Keratinocyte (primary cell): ENCODE data around the gene PLEKHH1. TPM values are rescaled to one million over a fixed set of nuclear protein-coding genes. Genes with fewer than 3 reads are reported as not detected.

Source experiments
- DNase-seq: peaks from one replicate; pipeline ENCODE4 v3.0.0-alpha.2; 2011; ENCODE audit warnings: low read depth, missing footprints, low spot score
- FAIRE-seq: peaks from 2 replicates; lab custom pipeline; 2011; peaks lifted over from hg19 to GRCh38; lab: Jason Lieb, UNC
- H2AFZ ChIP-seq: 2 replicates; pipeline ENCODE4 v1.6.0; 2012; ENCODE audit warnings: low read length, control low read depth, inconsistent platforms; ENCODE audit not compliant: control insufficient read depth
- H3K27ac ChIP-seq: 2 replicates; pipeline ENCODE4 v1.5.1; 2011; ENCODE audit warnings: low read length; ENCODE audit not compliant: control insufficient read depth, insufficient read depth
- H3K27me3 ChIP-seq: 3 replicates; pipeline ENCODE4 v1.6.0; 2011; ENCODE audit warnings: low read length; ENCODE audit not compliant: control insufficient read depth, insufficient read depth; ENCODE audit errors: extremely low read depth
- H3K36me3 ChIP-seq, 2 experiments: 2 replicates in 1 of 2; 3 replicates in 1 of 2; pipeline ENCODE4 v1.5.1; 2011; ENCODE audit warnings: low read length in 2 of 2, mild to moderate bottlenecking in 1 of 2; ENCODE audit not compliant: control insufficient read depth in 2 of 2, insufficient read depth in 2 of 2; ENCODE audit errors: extremely low read depth in 1 of 2
- H3K4me1 ChIP-seq: 3 replicates; pipeline ENCODE4 v1.5.1; 2011; ENCODE audit warnings: low read length; ENCODE audit not compliant: control insufficient read depth, insufficient read depth; ENCODE audit errors: extremely low read depth
- H3K4me2 ChIP-seq: 3 replicates; pipeline ENCODE4 v1.6.0; 2011; ENCODE audit warnings: low read depth, low read length; ENCODE audit not compliant: control insufficient read depth, insufficient read depth; ENCODE audit errors: extremely low read depth
- H3K4me3 ChIP-seq, 3 experiments: fragments of 200-600 bp in 1 of 3; sonication (generic) in 1 of 3; 2 replicates in 2 of 3; 3 replicates in 1 of 3; pipeline ENCODE4 v1.5.1; 2011 to 2016; ENCODE audit warnings: low read length in 3 of 3, mild to moderate bottlenecking in 3 of 3, control low read depth in 2 of 3, inconsistent platforms in 1 of 3, low read depth in 1 of 3, mixed read lengths in 1 of 3, mixed run types in 1 of 3, moderate library complexity in 1 of 3; ENCODE audit not compliant: control insufficient read depth in 2 of 3, insufficient read depth in 2 of 3; ENCODE audit errors: extremely low read depth in 1 of 3
- H3K79me2 ChIP-seq: 2 replicates; pipeline ENCODE4 v1.6.0; 2012; ENCODE audit warnings: low read length; ENCODE audit not compliant: control insufficient read depth, insufficient read depth
- H3K9ac ChIP-seq: 3 replicates; pipeline ENCODE4 v1.6.0; 2011; ENCODE audit warnings: low read length; ENCODE audit not compliant: control insufficient read depth, insufficient read depth; ENCODE audit errors: extremely low read depth
- H3K9me1 ChIP-seq: 3 replicates; pipeline ENCODE4 v1.6.0; 2011; ENCODE audit warnings: low read length; ENCODE audit not compliant: control insufficient read depth, insufficient read depth; ENCODE audit errors: extremely low read depth
- H3K9me3 ChIP-seq: 2 replicates; pipeline ENCODE4 v1.5.1; 2012; ENCODE audit warnings: low read depth, low read length; ENCODE audit not compliant: control insufficient read depth
- H4K20me1 ChIP-seq: 3 replicates; pipeline ENCODE4 v1.6.0; 2011; ENCODE audit warnings: low read length; ENCODE audit not compliant: control insufficient read depth, insufficient read depth; ENCODE audit errors: extremely low read depth
- EZH2 ChIP-seq: IDR thresholded peaks from one replicate; pipeline ENCODE4 v1.6.1; 2012; ENCODE audit warnings: inconsistent platforms, mild to moderate bottlenecking, low read length, moderate library complexity
- dilution Hi-C: fragments of 300-500 bp; cut with MboI; formaldehyde crosslinking; loops from one replicate; pipeline ENCODE4 v1.7.0; 2020; ENCODE audit warnings: low sequenced_read_pairs; ENCODE audit not compliant: extremely low pct_ligation_motif_present
- polyA plus RNA-seq, 5 experiments: library from polyadenylated mRNA; depleted of rRNA in 3 of 5; stranded (reverse) in 3 of 5; stranded (forward) in 1 of 5; unstranded in 1 of 5; fragments of >200 nt; gene quantifications; 1 replicate in 1 of 5; 2 replicates in 3 of 5; 3 replicates in 1 of 5; pipeline versions ENCODE4 v1.2.1 to v1.2.3, GENCODE V29; 2011 to 2012; ENCODE audit warnings: missing spikeins in 2 of 5, low read depth in 1 of 5, low replicate concordance in 1 of 5
- TF ChIP-seq, protein P1 (sequence below), 3 experiments: IDR thresholded peaks in 1 of 3; conservative IDR thresholded peaks in 1 of 3; optimal IDR thresholded peaks in 1 of 3; 2 replicates in 2 of 3; 3 replicates in 1 of 3; pipeline versions ENCODE3 to v1.5.1; 2011; ENCODE audit warnings: low read length in 3 of 3, mild to moderate bottlenecking in 3 of 3, moderate library complexity in 2 of 3, control low read depth in 1 of 3, inconsistent platforms in 1 of 3; ENCODE audit not compliant: insufficient read depth in 2 of 3; ENCODE audit errors: extremely low read depth in 1 of 3

The PLEKHH1 gene
- polyA plus RNA-seq, 1 donor (not counting 4 experiments of a cell fraction or from before 2014, with no cell fraction given) = 4.4 TPM

DNA sequence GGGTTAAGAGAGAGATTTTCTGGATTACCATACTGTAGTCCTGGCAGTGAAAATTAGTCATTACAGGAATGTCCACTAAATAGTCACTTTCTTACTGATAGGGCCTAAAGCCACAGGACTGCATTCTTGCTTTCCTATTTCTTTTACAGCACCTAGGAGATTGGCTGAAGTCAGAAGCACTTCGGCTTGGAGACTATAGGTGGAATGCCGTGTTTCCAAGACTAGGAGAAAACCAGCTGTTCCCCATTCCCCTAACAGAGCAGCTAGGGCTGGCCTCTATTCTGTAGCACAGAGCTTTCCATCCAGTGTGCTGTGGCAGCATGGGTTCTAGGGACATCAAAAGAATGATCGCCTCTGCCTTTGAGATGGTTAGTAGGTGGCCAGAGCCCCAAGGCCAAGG is 51.9 kb downstream of the PLEKHH1 start:
- no peak for DNase-seq
- H3K9me3 ChIP-seq = no peaks in the 10 kb centered on the region
- no peak overlapping the region for H3K4me2 ChIP-seq
- no peak for TF ChIP-seq EZH2
- TF ChIP-seq, protein P1, sequence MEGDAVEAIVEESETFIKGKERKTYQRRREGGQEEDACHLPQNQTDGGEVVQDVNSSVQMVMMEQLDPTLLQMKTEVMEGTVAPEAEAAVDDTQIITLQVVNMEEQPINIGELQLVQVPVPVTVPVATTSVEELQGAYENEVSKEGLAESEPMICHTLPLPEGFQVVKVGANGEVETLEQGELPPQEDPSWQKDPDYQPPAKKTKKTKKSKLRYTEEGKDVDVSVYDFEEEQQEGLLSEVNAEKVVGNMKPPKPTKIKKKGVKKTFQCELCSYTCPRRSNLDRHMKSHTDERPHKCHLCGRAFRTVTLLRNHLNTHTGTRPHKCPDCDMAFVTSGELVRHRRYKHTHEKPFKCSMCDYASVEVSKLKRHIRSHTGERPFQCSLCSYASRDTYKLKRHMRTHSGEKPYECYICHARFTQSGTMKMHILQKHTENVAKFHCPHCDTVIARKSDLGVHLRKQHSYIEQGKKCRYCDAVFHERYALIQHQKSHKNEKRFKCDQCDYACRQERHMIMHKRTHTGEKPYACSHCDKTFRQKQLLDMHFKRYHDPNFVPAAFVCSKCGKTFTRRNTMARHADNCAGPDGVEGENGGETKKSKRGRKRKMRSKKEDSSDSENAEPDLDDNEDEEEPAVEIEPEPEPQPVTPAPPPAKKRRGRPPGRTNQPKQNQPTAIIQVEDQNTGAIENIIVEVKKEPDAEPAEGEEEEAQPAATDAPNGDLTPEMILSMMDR (optimal IDR thresholded peaks at IDR 0.05 in 1 of 3, IDR thresholded peaks at IDR 0.05 in 1 of 3, conservative IDR thresholded peaks at IDR 0.05 in 1 of 3; ENCODE audit: extremely low read depth in 1 of 3, insufficient read depth in 2 of 3, low read length in 3 of 3) = no peak
- no peaks in the 10 kb centered on the region for H3K79me2 ChIP-seq
- no peaks in the 10 kb centered on the region for H3K9me1 ChIP-seq
- H3K4me3 ChIP-seq = no peak overlapping the region
- H2AFZ ChIP-seq = no peak overlapping the region
- no peak overlapping the region for H3K27ac ChIP-seq
- no peak for FAIRE-seq
- no peaks in the 10 kb centered on the region for H4K20me1 ChIP-seq
- no peaks in the 10 kb centered on the region for H3K4me1 ChIP-seq
- dilution Hi-C loops = no loop called here
- no peaks in the 10 kb centered on the region for H3K27me3 ChIP-seq
- H3K9ac ChIP-seq = no peak overlapping the region
- peaks cover 5 to 8% of the 10 kb centered on the region in 2 experiments for H3K36me3 ChIP-seq

DNA sequence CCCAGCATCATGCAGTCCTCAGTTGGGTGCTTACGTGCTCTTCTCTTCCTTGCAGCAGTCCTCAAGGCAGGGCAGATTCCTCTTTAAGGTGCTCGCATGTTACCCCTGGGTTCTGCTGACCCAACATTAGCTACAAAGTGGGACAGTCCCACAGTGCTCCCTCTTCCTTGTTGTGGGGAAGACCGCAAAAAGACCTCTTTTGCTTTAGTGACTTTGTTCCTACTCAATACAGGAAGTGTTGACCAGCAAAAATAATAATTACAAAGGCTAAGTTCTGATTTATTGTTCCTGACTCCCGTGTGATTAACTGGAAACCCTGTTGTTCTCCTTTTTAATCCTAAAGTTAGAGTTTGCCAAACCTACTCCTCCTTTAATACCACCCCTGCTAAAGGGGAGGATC is 53.3 kb downstream of the PLEKHH1 start:
- Histone ChIP-seq H3K4me2 (no peak overlapping the region), H3K27me3 (no peaks in the 10 kb centered on the region), H3K27ac (no peak overlapping the region), H3K79me2 (no peaks in the 10 kb centered on the region), H3K4me1 (no peaks in the 10 kb centered on the region), H3K4me3 (no peak overlapping the region), H4K20me1 (no peaks in the 10 kb centered on the region), H3K36me3 (peaks cover 7 to 8% of the 10 kb centered on the region in 2 experiments), H3K9me3 (no peaks in the 10 kb centered on the region), H2AFZ (no peak overlapping the region), H3K9ac (no peak overlapping the region), H3K9me1 (no peaks in the 10 kb centered on the region)
- dilution Hi-C loops = no loop called here
- DNase-seq (no peak), FAIRE-seq (no peak)
- TF ChIP-seq, protein P1 (optimal IDR thresholded peaks at IDR 0.05 in 1 of 3, IDR thresholded peaks at IDR 0.05 in 1 of 3, conservative IDR thresholded peaks at IDR 0.05 in 1 of 3; ENCODE audit: extremely low read depth in 1 of 3, insufficient read depth in 2 of 3, low read length in 3 of 3) = no peak
- no peak for TF ChIP-seq EZH2
